ENCODE results near the gene MAB21L4. TPM values are rescaled to one million over a fixed set of nuclear protein-coding genes. Genes with fewer than 3 reads are reported as not detected.

Gene MAB21L4
- total RNA-seq, 4 donors from 2014 or later: 41.3 to 121 (median 69.1) TPM

DNA sequence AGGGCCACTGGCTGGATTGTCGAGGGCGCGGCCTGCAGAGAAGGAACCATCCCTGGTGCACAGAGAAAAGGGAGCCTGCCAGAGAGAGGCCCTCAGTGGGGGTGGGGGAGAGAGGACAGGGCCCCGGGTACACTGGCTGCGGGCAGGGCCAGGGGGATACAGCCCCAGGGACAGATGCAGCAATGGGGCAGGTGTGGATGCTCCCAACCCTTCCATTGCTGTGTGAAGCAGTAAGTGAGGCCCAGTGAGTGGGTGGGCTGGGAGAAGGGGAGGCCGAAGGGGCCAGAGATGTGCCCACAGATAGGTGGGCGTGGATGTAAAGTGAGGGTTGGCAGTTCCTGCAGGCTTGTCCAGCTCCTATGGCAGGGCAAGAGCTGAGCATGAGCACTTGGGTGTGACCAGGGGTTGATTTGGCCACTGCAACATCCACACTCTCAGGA is 19.9 kb downstream of the MAB21L4 start:
- H3K4me3 ChIP-seq (ENCODE audit: low read depth, poor library complexity, severe bottlenecking): no peak overlapping the region
- DNase-seq (ENCODE audit: low spot score in 2 of 2): no peak
- TF ChIP-seq, protein P1, sequence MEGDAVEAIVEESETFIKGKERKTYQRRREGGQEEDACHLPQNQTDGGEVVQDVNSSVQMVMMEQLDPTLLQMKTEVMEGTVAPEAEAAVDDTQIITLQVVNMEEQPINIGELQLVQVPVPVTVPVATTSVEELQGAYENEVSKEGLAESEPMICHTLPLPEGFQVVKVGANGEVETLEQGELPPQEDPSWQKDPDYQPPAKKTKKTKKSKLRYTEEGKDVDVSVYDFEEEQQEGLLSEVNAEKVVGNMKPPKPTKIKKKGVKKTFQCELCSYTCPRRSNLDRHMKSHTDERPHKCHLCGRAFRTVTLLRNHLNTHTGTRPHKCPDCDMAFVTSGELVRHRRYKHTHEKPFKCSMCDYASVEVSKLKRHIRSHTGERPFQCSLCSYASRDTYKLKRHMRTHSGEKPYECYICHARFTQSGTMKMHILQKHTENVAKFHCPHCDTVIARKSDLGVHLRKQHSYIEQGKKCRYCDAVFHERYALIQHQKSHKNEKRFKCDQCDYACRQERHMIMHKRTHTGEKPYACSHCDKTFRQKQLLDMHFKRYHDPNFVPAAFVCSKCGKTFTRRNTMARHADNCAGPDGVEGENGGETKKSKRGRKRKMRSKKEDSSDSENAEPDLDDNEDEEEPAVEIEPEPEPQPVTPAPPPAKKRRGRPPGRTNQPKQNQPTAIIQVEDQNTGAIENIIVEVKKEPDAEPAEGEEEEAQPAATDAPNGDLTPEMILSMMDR (IDR thresholded peaks at IDR 0.05): no peak
- no peak for TF ChIP-seq POLR2A (IDR thresholded peaks at IDR 0.05)
- 72 to 79% methylated on average over 7 of the region's 7 CpGs for WGBS, 2 donors
- intact Hi-C loops (cut with DNase I; ENCODE audit: low total_unique reads): no loop called here

DNA sequence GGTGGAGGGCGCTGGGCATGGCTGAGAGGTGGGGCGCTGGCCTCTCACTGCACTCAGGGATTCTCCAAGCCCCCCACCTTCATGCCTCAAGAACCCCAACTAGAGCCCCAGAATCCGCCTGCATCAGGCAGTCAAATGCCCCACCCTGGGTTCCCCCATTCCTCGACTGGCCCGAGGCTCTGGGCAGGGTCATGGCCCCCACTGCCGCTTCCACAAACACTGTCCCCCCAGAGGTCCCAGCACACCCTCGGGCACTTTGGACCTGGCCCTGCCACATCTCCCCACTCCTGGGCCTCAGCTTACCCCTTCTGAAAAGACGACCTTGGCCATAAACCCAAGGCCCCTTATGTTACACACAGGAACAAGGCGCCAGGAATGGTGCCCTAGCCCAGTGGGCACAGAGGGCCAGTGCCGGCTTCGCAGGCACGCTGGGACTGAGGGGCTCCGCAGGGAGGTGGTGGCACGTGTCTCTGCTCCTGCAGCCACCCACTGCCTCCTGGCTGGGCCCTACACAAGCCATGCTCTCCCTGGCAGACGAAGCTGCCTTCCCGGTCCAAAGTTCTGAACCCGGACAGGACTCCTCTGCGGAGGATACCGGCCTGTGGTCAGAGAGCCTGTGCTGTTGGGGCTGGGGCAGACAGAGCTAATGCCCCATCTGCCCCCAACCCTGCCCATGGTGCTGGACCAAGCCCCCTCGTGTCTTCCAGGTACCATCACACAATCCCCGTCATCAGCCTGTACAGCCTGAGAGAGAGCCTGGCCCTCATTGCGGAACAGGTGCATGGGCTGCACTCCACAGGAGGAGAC is 20.5 kb downstream of the MAB21L4 start:
- WGBS, 2 donors: 91 to 95% methylated on average over 21 to 22 of the region's 22 CpGs
- intact Hi-C loops (cut with DNase I; ENCODE audit: low total_unique reads): no loop called here
- no peak for TF ChIP-seq POLR2A (IDR thresholded peaks at IDR 0.05)
- TF ChIP-seq, protein P1 (IDR thresholded peaks at IDR 0.05): no peak
- H3K4me3 ChIP-seq (ENCODE audit: low read depth, poor library complexity, severe bottlenecking): no peak overlapping the region
- DNase-seq (ENCODE audit: low spot score in 2 of 2): no peak

DNA sequence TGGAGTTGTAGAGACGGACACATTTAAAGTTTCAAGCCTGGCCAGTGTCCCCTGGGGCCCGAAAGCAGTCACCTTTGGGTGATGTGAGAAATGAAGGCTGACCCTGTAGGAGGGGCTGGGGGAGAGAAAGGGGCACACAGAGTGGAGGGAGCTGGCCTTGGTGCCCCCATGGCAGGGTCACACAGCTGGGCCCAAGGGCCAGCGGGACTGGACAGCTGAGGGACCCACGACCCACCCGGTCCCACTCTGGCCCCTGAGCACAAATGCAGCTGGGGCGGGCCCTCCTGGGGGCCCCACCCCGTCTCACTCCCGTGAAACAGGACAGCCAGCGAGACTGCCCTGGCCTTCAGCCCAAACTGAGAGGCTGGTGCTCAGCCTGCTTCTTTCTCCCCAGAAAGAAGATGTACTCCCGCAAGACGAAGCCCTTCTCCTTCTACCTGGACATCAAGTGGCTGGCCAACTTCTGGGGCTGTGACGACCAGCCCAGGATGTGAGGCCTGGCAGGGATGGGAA is 21.2 kb downstream of the MAB21L4 start:
- no peak for DNase-seq (ENCODE audit: low spot score in 2 of 2)
- no peak overlapping the region for H3K4me3 ChIP-seq (ENCODE audit: low read depth, poor library complexity, severe bottlenecking)
- intact Hi-C loops (cut with DNase I; ENCODE audit: low total_unique reads): no loop called here
- 77 to 81% methylated on average over 12 of the region's 12 CpGs for WGBS, 2 donors
- TF ChIP-seq, protein P1 (IDR thresholded peaks at IDR 0.05): no peak
- TF ChIP-seq POLR2A (IDR thresholded peaks at IDR 0.05): no peak

DNA sequence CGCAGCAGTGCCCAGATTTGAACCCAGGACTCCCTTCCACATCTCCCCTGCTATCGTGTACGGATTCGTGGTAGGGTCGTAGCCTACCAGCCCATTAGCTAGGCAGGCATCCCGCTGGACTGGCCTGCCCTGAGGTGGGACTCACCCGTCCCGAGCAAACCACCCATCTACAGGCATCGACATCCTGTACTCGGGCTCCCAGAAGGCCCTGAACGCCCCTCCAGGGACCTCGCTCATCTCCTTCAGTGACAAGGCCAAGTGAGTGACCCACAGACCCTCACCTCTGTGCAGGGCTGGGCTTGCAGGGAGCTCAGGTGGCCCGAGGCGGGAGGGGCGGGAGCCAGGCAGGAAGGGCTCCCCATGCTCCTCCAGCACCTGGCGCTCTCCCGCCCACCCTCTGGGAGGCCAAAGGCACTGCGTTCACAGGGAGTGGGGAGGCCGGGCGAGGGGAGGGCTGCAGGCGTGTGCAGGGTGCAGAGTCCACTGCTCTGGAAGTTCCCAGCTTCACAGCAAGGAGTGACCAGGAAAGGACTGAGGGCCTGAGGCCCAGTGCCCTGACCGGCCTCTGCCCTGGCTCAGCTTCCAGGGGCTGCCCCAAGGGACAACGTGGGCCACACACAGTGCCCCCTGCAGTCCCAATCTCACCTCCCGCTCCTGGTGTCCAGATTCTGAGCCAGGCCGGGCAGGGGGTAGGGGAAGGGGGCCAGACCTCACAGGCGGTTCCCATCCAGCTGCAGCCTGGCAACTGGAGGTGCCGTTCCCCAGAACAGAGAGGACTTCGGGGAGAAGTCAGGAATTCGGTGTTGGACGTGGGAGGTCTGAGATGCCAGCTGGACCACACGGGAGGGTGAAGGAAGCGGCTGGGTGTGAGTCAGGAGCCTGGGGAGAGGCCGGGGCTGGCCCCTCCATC is 21.9 kb downstream of the MAB21L4 start:
- 76 to 88% methylated on average over 32 of the region's 33 CpGs for WGBS, 2 donors

DNA sequence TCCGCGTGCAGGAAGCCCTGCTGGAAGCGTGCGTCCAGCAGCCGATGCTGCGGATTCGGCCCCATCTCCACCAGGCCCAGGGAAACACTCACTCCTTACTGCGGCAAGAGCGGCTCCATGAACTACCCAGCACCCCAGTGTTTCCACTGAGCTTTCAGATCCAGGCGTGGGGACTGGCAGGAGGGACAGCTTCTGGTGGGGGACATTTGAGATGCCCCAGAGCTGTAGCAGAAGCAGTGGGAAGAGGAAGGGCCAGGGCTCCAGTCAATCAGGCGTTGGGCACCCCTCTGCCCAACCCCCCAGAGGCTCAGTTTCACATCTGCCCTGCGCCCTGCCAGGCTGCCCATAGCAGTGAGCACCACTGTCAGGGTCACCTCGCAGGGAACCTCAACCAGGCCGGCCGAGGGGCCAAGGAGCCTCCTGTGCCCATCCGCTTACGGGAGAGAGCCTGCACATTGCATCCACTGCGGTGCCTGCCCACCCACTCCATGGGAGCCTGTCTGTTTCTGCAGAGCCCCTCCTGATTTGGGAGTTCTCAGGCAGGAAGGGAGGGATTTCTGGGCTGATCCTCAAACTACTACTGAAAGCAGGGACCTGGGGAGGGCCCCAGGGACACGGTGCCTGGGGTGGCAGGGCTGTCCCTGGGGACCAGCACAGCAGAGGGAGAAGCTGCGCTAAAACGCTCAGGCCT is 22.7 kb downstream of the MAB21L4 start:
- intact Hi-C loops (cut with DNase I; ENCODE audit: low total_unique reads): no loop called here
- 84 to 91% methylated on average over 21 of the region's 21 CpGs for WGBS, 2 donors
- DNase-seq (ENCODE audit: low spot score in 2 of 2): no peak
- H3K4me3 ChIP-seq (ENCODE audit: low read depth, poor library complexity, severe bottlenecking): no peak overlapping the region
- TF ChIP-seq POLR2A (IDR thresholded peaks at IDR 0.05): no peak
- TF ChIP-seq, protein P1 (IDR thresholded peaks at IDR 0.05): no peak

More for the DNA sequence above, 21.9 kb downstream of the MAB21L4 start:
- intact Hi-C loops (cut with DNase I; ENCODE audit: low total_unique reads): no loop called here
- TF ChIP-seq, protein P1 (IDR thresholded peaks at IDR 0.05): peak in 1 of 3 donors; percentile 12
- TF ChIP-seq POLR2A (IDR thresholded peaks at IDR 0.05): no peak
- no peak for DNase-seq (ENCODE audit: low spot score in 2 of 2)
- no peak overlapping the region for H3K4me3 ChIP-seq (ENCODE audit: low read depth, poor library complexity, severe bottlenecking)

All from lower leg skin (tissue), 4 donors.